HG03025 (cell line): ENCODE data around the gene LZIC.
A peak's percentile ranks its signal among the peaks of the same experiment; 100 is the strongest.
"Not testable (repeated sequence)": the region's sequence is repeated elsewhere in the genome, so short reads cannot be mapped to it uniquely, and the experiment has no call there.

Experiments
- ATAC-seq: cut with Tn5 transposase; IDR thresholded peaks from one replicate; pipeline ENCODE4 v1.9.1; 2021; ENCODE audit warnings: mild to moderate bottlenecking, moderate library complexity; ENCODE audit not compliant: unreplicated experiment, low FRiP score

The LZIC gene

DNA sequence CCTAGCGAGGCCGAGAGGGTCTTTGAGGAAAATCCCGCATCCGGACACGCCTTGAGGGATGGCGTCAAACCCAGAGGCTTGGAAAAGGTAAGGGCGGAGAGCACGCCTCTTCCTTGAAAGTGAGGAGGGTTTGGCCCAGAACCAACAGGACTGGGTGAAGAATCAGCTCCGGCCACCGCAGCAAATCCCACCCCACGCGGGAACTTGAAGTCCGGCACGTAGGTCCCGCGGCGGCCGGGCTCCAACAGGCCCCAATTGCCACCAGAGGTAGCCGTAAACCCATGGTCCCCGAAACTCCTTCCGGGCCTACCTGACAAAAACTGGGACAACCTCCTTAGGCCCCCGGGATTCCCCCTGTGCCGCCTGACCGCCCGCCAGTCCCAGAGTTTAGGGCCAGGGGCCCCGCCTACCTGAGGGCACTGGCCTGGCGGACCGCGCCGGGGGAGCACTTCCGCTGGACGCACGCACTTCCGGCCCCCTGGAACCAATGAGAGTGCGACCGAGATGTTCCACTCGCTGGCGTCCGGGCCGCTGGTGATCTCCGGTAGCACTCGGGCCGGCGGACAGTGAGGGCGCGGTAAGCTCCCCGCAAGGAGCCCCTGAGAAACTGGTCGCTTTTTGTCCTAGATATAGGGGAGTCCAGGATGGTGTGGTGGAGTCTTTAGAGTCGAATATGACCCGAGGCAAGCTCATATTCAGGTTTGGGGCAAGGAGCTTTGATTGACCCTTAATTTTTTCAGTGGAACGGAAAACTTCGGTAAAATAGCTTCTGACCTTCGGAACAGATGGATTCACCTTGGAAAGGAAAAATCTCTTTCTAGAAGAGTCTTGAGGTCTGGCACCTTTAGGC is at the start of gene LZIC, which contains the start of gene NMNAT1:
Gene LZIC (minus strand): TSS at position 453 of the 850 bp plus-strand sequence. CDS start 6,772 bp downstream, outside the sequence.
Gene NMNAT1 (plus strand): TSS at position 537 of the 850 bp plus-strand sequence. CDS start 28,599 bp downstream, outside the sequence.
- ATAC-seq: peak; percentile 92

DNA sequence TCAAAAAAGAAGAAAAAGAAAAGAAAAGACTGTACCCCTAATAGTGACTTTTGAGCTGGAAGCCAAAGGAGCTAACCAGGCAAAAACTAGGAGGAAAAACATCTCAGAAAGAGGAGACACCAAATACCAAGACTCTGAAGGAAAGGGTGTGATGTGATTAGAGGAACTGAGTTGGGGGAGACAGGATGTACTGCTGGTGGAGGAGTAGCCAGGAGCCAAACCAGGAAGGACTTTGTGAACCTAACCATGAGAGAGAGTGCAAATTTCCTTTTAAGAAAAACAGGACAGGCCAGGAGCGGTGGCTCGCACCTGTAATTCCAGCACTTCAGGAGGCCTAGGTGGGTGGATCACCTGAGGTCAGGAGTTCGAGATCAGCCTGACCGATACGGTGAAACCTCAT is 49.7 kb upstream of the LZIC start:
- no peak for ATAC-seq

DNA sequence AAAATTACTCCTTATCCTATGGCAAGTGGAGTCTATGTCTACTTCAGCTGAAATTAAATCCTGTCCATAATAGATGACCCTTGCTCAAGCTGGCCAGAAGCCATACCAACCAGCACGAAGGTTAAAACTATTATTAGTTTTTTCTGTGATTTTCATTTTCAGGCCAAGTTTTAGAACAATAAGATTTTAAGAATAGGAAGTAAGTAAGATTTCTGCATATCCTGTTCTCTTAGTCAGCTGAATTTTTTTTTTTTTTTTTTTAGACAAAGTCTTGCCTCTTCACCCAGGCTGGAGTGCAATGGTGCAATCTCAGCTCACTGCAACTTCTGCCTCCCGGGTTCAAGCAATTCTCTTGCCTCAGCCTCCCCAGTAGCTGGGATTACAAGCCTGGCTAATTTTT is 47.8 kb upstream of the LZIC start:
- no peak for ATAC-seq

DNA sequence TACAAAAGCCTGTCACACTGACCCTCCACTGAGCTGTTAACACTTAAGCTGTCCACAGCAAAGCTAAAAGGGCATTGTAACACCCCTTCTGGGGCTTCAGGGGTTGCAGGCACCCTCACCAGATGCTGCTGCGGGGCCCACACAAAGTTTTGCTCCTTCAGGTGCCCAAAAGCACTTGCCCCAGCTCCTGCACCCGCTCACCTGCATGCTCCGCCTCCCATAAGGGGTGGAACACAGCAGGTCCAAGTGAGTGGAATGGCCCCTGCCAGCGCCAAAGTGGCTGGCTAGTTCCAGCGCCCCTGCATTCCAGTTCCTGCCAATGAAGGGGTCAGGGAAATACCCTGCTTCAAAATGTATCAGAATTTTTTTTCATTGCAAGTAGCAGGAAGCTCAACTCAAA is 46.6 kb upstream of the LZIC start:
- ATAC-seq: no peak

DNA sequence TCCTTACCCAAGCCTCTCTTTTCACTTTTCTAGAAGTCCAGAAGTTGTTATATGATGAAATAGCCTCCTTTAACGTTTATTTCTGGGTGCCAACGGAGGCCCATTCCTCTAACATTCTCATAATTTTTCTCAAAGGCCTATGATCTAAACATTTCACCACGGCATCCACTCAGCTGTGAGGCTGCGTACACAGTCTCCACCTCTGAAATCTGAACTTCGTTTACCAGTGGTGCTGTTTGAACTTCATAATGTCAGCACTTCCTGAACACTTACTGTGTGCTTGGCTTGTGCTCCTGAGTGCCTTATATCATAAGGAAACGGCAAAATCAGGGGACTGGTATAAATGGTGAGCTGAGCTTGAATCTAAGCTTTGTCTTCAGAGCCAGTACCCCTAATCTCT is 41.8 kb upstream of the LZIC start:
- ATAC-seq: no peak

DNA sequence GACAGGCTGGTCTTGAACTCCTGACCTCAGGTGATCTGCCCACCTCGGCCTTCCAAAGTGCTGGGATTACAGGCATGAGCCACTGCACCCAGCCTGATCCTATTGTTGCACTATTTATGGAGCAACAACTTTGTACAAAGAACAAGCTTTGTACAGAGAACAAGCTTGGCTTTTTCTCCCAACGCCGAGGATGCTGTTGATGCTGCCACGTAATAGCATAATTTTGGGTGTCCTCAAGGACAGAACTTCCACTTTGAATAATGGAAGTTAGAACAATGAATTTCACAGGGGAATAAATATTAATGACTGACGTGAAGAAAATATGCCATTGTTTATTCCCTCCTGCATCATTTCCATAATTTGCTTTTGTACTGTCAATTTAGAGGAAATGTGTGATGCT is 41.1 kb upstream of the LZIC start:
- no peak for ATAC-seq

DNA sequence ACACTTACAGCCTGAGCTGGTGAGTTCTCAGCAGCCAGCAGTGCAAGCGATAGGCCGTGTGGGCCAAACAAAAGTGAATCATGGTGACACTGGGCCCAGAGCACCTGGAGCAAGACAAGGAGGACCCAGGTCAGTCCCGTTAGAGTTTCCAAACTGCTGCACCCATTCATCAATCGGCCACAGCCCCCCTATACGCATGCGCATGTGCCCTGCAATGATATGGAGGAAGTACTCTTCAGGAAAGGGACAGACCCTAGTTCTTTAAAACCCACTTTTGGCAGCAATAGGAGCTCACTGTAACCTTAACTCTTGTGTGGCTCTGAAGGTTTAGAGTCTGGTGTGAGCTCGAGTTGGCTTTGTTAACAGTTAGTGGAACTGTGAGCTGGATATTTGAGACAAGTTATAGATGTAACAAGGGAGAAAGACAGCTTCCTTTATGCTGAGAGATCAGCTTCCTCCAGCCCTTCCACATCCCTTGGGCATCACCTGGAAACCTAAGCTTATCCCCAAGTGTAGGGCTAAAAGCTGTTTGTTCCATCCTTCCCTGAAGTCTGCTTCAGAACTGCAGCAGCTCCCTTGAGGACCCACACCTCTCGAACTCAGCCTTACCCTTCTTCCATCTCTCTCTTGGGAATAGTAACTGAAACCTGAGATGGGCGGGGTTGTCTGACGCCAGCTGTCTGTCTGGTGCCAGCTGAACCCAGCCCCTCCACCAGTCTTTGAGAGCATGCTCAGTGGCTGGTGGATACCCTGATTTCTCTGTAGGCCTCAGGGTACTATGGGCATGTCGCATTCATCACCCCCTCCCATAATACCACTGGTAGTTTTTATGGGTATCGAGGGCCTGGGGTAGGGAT is 17.7 kb upstream of the LZIC start:
- no peak for ATAC-seq

DNA sequence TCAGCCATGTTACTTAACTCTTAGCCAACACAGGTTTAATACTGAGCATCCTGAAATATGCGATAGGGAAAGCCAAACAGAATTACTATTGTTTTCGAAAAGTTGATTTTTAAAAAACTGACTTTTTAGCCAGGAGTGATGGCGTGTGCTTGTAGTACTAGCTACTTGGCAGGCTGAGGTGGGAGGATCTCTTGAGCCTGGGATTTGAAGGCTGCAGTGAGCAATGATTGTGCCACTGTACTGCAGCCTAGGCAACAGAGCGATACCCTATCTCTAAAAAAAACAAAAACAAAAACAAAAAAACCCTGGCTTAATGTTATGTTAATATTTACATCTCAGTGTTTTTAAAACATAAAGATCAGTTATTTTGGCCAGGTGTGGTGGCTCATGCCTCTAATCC is 16.8 kb upstream of the LZIC start:
- ATAC-seq: no peak

DNA sequence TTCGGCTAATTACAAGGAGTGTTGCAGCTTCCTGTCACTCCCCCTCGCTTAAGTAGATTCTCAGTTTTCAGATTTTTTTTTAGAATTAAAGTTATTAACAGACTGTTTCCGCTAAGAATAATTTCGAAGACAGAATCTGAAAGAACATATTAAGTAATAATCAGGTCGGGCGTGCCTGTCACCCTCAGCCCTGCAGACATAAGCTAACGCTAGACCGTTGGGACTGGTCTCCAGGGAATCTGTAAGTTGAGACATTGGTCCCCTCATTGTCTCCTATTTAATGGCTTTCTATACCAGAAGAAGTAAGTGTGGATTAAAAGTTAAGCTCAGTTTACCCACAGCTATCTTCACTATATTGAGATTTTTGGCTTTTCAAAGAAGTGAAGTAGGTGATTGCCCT is 14.5 kb upstream of the LZIC start:
- ATAC-seq: no peak

DNA sequence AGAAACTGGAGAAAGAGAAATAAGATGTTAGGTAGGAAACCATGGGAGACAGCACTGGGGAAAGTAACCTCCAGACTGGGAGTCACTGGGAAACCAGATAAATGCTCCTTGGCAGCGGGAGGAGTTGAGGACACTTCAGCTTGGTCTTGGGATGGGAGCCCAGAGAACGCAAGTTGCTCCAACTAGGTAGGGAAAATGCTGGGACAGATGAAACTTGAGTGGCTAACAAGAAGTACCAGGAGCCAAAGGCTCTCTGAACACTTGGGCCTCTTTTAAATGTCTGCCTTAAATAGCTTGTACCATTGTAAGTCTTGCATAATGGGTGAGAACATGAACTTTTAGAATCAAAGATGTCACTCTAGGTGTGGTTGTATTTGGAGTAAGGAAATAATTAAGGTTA is 3.1 kb upstream of the LZIC start:
- ATAC-seq: no peak

DNA sequence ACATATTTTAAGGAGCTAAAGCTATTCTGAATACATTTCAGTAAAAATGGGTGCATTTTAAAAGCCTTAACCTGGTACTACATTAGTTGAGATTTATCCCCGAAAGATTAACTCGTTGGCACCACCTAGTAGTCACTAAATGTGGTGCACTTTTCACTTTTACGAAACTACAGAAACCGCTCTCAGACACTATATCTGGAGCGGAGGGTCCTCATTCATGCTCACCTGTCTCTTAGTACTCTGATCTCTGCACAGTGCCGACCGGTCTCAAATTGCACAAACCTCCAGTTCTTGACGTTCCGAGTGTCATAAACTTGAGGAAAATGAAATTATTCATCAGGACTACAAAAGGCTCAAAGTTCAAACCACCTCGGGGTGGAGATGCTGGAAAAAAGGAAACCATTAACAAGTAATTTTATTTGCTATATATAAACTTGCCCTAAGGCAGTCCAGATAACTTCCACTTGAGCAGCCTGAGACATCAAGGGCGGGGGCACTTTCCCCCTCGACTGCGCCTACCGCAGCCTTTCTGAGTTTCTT is 722 bp downstream of the LZIC start:
- no peak for ATAC-seq

DNA sequence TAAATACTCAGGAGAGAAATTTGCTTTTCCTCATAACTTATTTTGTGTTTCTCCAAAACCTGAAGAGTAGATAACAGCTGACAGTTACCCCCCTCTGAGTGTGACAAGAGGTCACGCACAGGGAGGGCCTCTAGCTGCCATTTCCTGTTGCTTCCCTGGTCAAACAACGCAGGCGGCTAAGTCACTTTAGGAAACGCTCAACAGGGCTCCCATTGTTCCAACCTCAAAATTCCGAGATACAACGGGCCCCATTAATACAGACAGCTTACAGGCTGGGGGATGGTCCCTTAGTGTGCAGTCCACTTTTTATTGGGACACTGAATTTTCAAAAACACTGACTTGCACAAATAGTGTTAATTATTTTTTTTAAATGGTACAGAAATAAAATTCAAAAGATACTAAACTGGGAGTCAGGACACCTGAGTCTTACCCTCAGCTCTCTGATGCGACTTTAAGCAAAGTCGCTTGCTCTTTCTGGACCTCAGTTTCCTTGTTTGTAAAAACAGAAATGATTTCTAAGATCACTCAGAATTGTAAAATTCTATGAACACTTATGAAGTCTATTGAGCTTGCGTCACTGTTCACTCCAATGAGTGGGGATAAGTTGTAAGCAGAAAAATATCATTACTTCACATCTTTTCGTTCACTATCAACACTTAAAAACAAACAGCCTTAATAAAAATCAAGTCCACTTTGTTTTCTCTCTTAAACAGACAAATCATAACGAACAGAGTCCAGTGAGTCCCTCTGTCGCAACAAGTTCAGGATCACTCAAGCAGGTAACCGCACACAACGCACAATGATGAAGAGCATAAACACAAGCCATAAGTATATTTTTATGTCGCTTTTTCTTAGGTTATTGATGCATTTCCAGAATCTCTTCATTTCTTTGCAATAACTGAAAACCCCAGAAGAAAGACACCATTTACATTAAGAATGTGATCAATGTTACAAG is 13.5 kb downstream of the LZIC start:
- ATAC-seq: no peak

DNA sequence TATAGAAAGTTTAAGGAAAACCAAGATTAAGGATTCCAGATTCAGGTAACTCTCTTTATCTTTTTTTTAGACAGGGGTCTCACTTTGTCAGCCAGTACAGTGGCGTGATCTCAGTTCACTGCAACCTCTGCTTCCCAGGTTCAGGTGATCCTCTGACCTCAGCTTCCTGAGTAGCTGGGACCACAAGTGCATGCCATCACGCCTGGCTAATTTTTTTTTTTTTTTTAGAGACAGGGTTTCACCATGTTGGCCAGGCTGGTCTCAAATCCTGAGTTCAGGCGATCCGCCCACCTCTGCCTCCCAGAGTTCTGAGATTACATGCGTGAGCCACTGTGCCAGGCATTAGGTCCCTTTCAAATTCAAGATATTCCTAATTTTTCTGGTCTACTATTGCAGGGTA is 15.9 kb downstream of the LZIC start:
- ATAC-seq: no peak

DNA sequence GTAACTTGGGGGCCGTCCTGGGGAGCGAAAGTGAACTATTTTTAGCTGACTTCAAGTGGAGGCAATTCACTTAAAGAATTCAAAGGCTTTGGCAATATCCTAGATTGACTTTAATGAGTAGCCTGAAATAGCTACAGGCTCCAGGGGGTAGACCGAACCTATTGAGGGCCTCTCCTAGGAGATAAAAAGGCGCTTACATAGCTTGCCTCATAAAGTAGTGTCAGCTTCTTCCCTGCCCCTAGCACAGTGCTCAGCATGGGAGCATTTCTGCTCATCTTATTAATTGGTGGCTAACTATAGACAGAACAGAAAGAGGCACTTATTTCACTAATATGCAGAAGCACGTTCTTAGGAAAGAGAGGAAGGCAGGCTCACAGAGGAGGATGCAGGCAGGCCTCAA is 20.8 kb downstream of the LZIC start:
- no peak for ATAC-seq

DNA sequence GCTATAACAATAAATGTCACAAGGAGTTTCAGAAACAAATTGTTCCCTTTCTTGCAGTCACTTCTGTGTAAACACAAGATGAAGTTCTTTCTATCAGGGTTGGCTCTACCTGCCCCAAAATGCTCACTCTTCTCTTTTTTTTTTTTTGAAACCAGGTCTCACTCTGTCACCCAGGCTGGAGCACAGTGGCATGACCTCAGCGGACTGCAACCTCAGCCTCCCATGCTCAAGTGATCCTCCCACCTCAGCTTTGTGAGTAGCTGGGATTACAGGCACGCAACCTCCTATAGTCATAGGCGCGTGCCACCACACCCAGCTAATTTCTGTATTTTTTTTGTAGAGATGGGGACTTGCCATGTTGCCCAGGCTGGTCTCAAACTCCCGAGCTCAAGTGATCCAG is 22.6 kb downstream of the LZIC start:
- no peak for ATAC-seq

DNA sequence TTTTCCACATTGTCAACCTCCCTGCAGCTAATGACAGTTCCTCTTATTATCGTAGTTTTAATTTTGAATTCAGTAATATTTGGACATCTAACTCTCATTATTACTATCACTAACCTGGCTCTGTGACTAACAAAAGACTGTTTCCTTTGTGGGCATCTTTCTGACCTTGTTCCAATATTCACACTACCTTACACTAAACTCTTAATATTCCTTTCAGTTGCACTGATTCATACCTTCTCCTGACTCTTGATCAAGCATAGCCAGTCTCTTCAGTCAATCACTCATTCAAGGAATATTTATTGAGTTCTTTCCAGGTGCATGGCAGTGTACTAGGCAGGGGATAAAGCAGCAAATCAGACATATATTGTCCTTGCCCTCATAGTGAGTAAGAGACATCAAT is 25.3 kb downstream of the LZIC start:
- no peak for ATAC-seq

DNA sequence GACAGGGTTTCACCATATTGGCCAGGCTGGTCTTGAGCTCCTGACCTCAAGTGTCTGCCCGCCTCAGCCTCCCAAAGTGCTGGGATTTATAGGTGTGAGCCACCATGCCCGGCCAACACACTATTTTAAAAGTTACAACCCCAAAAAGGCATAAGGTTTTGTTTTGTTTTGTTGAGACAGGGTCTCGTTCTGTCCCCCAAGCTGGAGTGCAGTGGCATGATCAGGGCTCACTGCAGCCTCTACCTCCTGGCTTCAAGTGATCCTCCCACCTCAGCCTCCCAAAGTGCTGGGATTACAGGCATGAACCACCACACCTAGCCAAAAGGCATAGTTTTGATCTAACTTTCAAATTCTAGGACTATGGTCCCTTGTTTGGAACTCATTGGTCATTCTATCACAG is 25.7 kb downstream of the LZIC start:
- not testable (repeated sequence) for ATAC-seq

DNA sequence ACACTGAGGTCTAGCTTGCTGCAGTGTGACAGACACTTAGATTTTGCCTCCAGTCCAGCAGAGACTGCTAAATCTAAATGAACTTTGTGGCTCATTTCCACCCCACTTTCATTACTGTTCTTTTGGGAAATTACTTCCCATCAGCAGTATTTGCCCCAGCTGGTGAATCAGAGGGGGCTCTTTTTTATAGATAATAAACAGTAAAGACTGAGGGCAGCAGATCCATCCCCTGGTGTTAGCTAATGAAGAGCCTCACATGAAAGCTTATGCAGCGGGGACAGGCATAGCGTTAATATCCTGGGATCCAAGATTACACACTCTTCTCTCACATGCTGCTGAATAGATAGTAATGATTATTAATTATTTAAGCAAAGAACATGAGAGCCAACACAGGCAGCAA is 26.7 kb downstream of the LZIC start:
- ATAC-seq: no peak

DNA sequence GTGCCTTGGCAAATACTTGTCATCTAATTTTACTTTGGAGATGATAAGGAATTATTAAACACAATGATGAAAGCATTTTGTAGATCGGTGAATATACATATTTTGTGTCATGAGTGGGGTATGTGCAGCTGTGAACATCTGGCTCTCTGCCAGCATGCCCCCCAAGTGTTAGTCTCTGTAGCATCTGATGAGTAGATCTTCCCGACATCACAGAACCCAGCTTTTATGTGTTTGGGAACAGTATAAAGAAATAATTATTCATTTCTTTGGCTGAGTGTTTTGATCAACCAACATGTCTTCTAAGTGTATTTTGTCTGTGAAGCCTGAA is 28.6 kb downstream of the LZIC start:
- no peak for ATAC-seq

DNA sequence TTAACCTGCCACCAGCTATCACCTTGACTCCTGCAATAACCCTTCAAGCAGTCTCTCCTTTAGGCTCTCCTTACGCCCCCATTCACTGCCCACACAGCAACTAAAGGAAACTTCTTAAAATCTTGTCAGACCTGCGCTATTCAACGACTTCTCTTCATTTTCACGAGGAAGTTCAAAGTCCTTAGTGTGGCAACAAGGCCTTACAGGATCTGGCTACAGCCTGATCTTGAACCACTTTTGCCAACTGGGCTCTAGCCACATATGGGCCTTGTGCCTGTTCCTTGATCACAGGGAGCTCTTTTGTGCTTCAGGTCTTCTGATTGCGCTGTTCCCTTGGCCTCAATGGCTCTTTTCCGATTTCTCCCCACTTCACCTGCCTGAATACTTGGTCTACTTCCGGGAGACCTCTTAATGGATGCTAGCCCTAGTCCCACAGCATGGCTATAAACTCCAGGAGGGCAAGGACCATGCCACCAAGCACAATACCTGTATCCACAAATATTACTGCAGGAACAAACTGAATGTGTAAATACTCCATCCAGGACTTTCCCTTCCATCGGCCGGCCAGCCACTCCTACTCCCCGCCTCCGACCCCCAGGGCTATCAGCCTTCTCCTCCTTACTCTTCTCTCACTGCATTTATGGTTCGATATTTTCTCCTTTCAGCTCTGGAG is 30.8 kb downstream of the LZIC start:
- no peak for ATAC-seq
